ENCODE measurements around the gene ECM2.

The ECM2 gene

DNA sequence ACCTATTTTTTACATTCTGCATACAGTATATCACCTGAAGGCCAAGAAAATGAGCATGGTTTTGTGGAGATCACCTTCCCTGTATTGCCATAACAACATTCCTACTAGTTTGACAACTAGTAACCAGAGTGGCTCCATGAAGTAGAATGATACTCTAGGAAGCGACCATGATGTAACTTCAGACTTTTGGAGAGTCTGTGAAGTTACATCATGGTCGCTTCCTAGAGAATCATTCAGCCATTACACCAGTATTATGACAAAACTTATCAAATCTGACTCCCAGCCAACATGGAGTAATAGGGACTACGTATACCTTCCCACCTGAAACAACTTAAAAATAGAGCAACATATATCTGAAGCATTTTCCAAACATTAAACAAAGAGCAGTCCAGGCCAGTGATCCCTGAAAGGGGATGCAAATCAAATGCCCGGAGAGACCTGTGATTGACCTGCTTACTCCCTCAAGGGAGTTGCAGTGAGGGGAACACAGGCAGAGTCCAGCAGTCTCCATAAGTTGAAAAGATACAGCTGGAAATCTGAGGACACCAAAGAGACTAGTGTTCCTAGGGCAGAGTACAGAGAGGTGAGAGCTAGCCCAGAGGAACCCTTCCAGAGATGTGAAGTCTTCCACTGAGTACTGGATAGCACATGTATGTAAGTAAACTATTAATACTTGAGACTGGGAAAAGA, 7.8 kb downstream of the ECM2 start:
- DNase-seq (ENCODE audit: low read depth in 2 of 2), result no peak

DNA sequence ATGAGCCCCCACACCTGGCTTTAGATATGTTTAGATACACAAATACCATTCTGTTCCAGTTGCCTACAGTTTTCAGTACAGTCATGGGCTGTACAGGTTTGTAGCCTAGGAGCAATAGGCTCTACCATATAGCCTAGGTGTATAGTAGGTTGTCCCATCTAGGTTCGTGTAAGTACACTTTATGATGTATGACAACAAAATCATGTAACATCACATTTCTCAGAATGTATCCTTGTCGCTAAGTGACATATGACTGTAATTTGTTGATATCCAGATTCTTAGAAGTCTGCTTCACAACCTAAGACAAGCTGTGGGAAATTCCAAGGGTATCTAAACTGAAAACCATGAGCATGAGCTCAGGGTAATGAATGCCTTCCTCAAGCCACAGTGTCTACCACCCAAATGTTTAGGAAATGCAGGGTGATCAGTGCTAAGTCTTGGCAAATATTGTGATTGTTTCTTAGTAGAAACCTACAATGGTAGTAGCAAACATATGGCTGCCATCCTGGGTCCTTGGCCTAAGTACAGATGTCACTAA, 8.4 kb downstream of the ECM2 start:
- DNase-seq (ENCODE audit: low read depth in 2 of 2), result no peak

DNA sequence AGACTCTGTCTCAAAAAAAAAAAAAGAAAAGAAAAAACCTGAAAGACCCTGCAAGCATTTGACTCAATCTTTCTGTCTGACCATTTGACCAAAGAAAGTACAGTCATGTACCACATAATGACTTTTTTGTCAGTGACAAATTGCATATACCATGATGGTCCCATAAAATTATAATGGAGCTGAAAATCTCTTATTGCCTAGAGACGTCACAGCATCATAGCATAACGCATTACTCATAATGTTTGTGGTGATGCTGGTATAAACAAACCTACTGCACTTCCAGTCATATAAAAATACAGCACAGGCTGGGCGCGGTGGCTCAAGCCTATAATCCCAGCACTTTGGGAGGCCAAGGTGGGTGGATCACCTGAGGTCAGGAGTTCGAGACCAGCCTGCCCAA, 10.5 kb downstream of the ECM2 start:
- DNase-seq (ENCODE audit: low read depth in 2 of 2), result no peak

GRCh38 chr9:92524881-92525280, 10.9 kb downstream of the ECM2 start:
- DNase-seq (ENCODE audit: low read depth in 2 of 2), result no peak

DNA sequence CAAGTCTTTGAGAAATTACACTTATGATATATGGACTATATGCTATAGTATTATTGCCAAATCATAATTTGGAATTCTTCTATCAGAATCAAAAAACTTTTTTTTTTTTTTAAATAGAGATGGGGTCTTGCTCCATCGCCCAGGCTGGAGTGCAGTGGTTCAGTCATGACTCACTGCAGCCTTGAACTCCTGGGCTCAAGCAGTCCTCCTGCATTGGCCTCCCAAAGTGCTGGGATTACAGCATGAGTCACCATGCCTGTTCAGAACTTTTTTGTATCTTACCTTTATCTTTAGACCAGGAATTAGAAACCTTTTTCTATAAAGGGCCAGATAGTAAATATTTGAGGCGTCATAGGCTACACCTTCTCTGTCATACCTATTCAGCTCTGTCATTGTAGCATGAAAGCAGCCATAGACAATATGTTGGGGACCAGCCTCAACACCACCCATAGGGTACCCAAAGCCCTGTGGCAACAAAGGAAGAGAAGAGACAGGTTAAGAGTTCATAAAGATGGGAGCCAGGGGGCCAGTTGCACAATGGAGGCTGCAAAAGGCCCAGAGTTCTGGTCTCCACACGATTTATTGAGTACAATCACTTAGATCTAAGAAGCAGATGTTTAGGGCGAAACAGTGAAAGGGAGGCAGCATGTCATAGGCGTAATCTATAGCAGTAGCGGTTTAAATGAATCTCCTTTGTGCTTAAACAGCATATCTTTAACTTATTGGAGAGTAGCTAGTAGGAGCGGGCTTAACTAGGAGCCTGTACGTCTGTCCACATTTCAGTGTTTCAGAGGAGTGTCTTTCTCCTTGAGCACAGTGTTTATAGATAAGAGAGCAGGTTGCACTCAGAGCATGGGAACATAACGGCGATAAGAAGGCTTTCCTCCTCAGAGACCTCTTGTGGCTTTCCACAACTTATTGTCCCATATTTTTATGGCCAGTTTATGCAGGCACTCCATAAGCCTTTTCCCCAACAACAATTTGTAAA, 12.5 kb downstream of the ECM2 start:
- DNase-seq (ENCODE audit: low read depth in 2 of 2), result no peak

DNA sequence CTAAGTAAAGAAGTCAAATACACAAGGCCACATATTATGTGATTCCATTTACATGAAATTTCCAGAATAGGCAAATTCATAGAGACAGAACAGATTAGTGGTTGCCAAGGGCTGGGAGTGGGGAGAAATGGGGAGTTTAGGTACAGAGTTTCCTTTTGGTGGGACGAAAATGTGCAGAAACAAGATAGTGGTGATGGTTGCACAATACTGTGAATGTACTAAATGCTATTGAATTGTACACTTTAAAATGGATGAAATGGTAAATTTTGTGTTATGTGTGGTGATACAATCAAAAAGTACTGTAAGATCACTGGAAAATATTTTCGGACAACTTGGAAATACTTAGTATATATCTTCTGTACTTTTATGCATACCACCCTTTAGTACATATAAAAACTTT, 15.0 kb downstream of the ECM2 start:
- no peak for DNase-seq (ENCODE audit: low read depth in 2 of 2)

GRCh38 chr9:92518199-92518598, 17.6 kb downstream of the ECM2 start:
- no peak for DNase-seq (ENCODE audit: low read depth in 2 of 2)

- DNase-seq (ENCODE audit: low read depth in 2 of 2), result no peak
Measured at GRCh38 chr9:92517046-92517445, 18.7 kb downstream of the ECM2 start.

DNA sequence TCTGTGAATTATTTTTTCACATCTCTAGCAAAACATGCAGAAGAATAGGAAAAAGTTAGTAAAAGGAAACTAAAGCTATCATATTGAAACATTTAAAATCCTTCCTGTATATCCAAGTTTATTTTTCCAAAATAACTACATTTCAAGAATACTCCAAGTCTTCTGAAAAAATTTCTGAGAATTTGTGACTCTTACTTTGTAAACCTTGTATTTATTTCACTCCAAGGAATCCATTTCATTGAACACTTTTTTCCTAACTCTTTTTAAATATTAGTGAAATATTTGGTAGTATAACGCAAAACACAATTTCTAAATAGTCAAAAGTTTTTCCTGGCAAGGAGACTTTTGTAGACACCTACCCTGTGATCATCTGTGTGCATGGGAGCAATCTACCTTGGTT, 19.3 kb downstream of the ECM2 start:
- DNase-seq (ENCODE audit: low read depth in 2 of 2), result no peak

DNA sequence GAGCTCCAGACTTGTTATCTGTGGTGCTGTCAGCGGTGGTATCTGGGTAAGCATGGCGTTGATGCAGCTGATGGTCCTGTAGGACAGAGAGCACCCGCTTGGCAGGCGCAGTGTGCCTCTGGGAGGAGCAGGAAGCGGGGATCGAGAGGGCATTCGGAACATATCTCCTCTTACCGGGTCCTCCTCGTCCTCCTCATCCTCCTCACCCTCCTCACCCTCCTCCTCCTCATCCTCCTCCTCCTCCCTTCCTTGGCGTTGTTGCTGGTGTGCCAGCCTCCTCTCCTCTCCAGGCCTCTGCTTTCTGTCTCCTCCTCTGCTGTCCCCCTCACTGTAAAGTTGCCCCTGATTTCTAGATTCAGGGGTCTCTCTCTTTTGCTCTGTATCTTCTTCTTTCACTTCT, 21.2 kb downstream of the ECM2 start:
- DNase-seq (ENCODE audit: low read depth in 2 of 2), result no peak

GRCh38 chr9:92513349-92513748, 22.4 kb downstream of the ECM2 start:
- no peak for DNase-seq (ENCODE audit: low read depth in 2 of 2)

DNA sequence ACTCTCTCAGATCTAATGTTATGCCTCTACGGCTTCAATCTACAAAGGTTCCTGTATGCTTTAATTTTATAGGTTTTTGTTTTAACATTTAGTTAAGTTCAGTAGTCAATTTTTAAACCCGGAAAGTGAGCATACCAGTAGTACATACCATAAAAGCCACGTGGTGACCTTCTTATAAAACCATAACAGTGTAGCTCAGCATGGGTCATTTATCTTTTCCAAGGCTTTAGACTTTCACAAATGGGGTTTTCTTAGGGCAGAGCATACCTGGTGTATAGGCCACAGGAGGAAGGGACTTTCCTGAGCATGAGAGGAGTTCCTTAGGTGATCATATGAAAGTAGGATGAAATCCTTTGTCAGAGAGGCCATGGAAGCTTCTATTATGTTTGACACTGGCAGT, 23.2 kb downstream of the ECM2 start:
- DNase-seq (ENCODE audit: low read depth in 2 of 2), result no peak

- no peak for DNase-seq (ENCODE audit: low read depth in 2 of 2)
Measured at GRCh38 chr9:92510747-92511146, 25.0 kb downstream of the ECM2 start.

- DNase-seq (ENCODE audit: low read depth in 2 of 2), result no peak
Measured at GRCh38 chr9:92509050-92509449, 26.7 kb downstream of the ECM2 start.

- DNase-seq (ENCODE audit: low read depth in 2 of 2), result no peak
Measured at GRCh38 chr9:92508018-92508820, 27.6 kb downstream of the ECM2 start.

DNA sequence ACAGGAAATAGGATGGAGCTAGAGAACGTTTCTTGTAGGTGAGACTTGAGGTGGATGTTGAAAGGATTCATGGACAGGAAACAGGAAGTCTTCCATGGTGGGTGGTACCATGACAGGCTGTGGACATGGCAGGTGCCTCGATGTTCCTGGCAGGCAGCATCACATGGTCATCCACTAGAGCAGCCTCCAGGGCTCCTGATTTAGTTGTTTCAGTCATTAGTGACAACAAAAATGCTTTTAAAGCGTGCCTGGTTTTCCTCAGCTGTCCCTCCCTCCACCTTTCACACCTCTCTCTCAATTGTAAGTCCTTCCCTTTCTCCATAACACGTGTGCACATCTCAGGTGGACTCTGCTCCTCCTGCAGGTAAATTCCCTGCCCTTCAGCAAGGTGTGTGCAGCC, 28.3 kb downstream of the ECM2 start:
- DNase-seq (ENCODE audit: low read depth in 2 of 2), result no peak

DNA sequence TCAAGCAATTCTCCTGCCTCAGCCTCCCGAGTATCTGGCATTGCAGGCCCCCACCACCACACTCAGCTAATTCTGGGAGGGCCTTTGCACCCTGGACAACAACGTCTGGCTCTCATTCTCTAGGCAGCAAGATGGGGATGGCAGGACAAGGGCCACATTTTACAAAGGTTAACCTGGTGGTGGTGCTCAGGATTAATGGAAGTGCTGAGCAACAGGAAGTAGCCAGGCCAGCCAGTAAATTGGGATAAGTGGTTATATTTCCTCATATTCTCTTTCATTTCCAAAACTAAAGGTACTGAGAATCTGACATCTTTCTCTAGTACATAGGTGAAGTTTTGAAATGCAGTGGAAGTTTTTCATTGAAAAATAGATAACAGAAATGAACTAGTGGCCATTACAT, 28.8 kb downstream of the ECM2 start:
- no peak for DNase-seq (ENCODE audit: low read depth in 2 of 2)

GRCh38 chr9:92506184-92506857, 29.5 kb downstream of the ECM2 start:
- no peak for DNase-seq (ENCODE audit: low read depth in 2 of 2)

DNA sequence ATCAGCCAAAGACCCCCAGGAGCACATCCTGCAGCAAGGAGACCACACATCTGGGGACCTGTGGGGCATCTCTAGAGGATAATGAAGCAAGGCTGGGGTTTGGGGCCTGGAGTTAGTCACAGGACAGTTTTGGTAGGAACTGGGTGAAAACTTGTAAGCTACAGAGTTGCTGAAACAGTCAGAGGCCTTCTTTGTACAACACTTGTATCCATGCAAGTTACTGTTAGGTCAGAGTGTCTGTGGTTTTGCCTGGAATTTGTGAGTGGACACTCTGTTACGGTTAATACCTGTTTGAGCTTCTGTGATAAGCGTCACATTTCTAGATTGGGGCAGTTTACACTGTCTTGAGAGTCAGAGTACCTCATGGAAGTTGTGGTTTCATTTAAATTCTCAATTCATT, 30.9 kb downstream of the ECM2 start:
- DNase-seq (ENCODE audit: low read depth in 2 of 2), result no peak

DNA sequence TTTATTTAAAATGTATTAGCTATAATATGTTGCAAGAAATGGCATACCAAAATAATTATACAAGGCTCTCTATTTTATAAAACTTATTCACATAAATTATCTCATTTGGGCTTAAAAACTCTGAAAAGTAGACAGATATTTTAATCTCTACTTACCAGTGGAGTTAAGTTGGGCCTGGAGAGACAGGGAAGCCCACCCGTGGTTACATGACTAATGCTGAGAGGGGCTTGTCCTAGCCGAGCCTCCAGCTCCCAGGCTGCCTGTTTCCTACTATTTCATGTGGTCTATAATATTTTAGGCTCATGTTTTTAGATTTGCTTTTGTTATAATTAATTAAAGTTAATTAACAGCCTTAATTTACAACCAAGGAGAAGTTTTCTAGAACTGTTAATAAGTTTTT, 32.6 kb downstream of the ECM2 start:
- no peak for DNase-seq (ENCODE audit: low read depth in 2 of 2)

DNA sequence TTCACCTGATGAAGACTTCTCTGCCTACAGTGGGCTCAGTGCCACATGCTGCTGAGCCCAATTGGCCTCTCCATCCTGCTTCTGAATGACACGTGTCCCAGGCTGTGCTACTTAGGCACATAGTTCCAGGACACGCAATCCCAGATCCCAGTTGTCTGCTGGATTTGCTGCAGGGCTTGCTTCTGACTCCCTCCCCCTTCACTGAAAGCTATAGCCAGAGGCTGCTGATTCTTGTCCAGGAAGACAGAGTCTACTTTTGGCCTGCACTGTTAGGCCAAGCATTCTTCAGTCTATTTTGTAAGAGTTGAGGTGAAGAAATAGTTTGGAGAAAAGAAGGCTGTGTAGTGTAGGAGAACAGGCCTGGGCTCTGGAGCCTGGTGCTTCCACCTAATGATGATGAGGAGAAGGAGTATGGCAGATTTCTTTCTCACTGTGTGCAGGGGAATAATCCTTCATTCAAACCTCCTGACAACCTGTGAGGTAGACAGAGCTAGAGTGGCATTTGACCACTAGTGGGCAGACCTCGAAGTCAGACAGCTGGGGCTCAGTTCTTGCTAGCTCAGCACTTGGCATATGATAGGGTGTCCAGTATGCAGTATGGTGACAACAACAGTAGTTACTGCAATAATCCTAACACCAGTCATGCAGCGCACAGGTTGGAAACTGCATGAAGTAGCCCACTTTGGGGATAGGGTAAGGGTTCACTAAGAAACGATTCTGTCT, 34.0 kb downstream of the ECM2 start:
- no peak for DNase-seq (ENCODE audit: low read depth in 2 of 2)

Measured in stimulated activated CD8-positive, alpha-beta memory T cell treated with anti-CD3 and anti-CD28 coated beads, Interleukin-2, amount 100 ng/mL, for 1 hour (primary cell).